ENCODE results near the gene PPP2R5A. TPM values are rescaled to one million over a fixed set of nuclear protein-coding genes. Genes with fewer than 3 reads are reported as not detected.

PPP2R5A gene
- total and polyA plus RNA-seq, 2 of the 13 experiments (the other 11 are each of a cell fraction or from before 2014, with no cell fraction given), result 22.0 to 31.4 TPM

GRCh38 chr1:212281590-212281989 lies 3.6 kb upstream of the PPP2R5A start:
- FAIRE-seq (no peak), DNase-seq (ENCODE audit: low spot score) (no peak), ATAC-seq (no peak)
- in situ Hi-C loops (cut with HindIII; ENCODE audit: extremely low pct_ligation_motif_present, low pct_unique_long_range_greater_than_20kb), result no loop called here
- CTCF ChIA-PET (ENCODE audit: low intra/inter-chr PET ratio, low total read pairs), result no interaction called here
- Histone ChIP-seq H3K27me3 (ENCODE audit: control insufficient read depth in 1 of 2, insufficient read depth in 2 of 2, low read length in 2 of 2) (no peaks in the 10 kb centered on the region; a peak in 1 of 5 replicates), H3K4me3 (replicated peaks in 1 of 3; ENCODE audit: insufficient read depth in 1 of 3, low read depth in 2 of 3, low read length in 3 of 3) (no peak overlapping the region), H4K20me1 (ENCODE audit: insufficient read depth, low read length) (peaks cover 4% of the 10 kb centered on the region; the same call in 1 of the 2 replicates), H3K4me1 (ENCODE audit: insufficient read depth, low read length) (peaks cover 12% of the 10 kb centered on the region), H3K36me3 (replicated peaks in 1 of 2; ENCODE audit: control insufficient read depth in 1 of 2, insufficient read depth in 2 of 2, low read length in 2 of 2) (no peaks in the 10 kb centered on the region), H3K4me2 (ENCODE audit: low read depth, low read length) (no peak overlapping the region), H2AFZ (ENCODE audit: low read length) (no peak overlapping the region), H3K79me2 (ENCODE audit: insufficient read depth, low read length) (peaks cover 10% of the 10 kb centered on the region), H3K9ac (ENCODE audit: insufficient read depth, low read depth, low read length) (no peak overlapping the region), H3K9me3 (ENCODE audit: low read length) (no peaks in the 10 kb centered on the region), H3K27ac (ENCODE audit: extremely low read length, insufficient read depth, low read length) (no peak overlapping the region)
- no TSS peak for BruUV-seq (replicated peaks)
- TF ChIP-seq TBX2 (CRISPR knock-in tag; IDR thresholded peaks at IDR 0.05; ENCODE audit: borderline replicate concordance) (no peak), ZFP37 (CRISPR knock-in tag; IDR thresholded peaks at IDR 0.05; ENCODE audit: borderline replicate concordance) (no peak), ARNTL (CRISPR knock-in tag; IDR thresholded peaks at IDR 0.05) (no peak), TCF12 (IDR thresholded peaks at IDR 0.05) (no peak), TCF12 (CRISPR knock-in tag; IDR thresholded peaks at IDR 0.05) (no peak), CEBPB (IDR thresholded peaks at IDR 0.05; ENCODE audit: borderline replicate concordance, low read depth, low read length) (peak; percentile 43; the same call in 1 of the 2 replicates), FOXK1 (CRISPR knock-in tag; IDR thresholded peaks at IDR 0.05; ENCODE audit: borderline replicate concordance, low read depth) (no peak), TAF15 (IDR thresholded peaks at IDR 0.05; ENCODE audit: low read depth, low read length, poor library complexity, severe bottlenecking) (no peak), CEBPG (CRISPR knock-in tag; IDR thresholded peaks at IDR 0.05) (peak; percentile 35; the same call in 1 of the 2 replicates), CREB1 (IDR thresholded peaks at IDR 0.05) (no peak), CREB1 (CRISPR knock-in tag; IDR thresholded peaks at IDR 0.05) (no peak), MTF1 (CRISPR knock-in tag; IDR thresholded peaks at IDR 0.05) (no peak), SP1 (IDR thresholded peaks at IDR 0.05) (no peak), SP1 (CRISPR knock-in tag; IDR thresholded peaks at IDR 0.05) (no peak), THYN1 (CRISPR knock-in tag; IDR thresholded peaks at IDR 0.05; ENCODE audit: borderline replicate concordance, low read depth) (no peak)
- intact Hi-C loops (cut with micrococcal nuclease; ENCODE audit: unreplicated experiment), result no loop called here
- 44% methylated on average over 2 of the region's 2 CpGs for WGBS (ENCODE audit: low lambda C conversion rate)
- POLR2A ChIA-PET, result no interaction called here

Data from HepG2 (cell line).